GM18508 (cell line): ENCODE results near the gene TENM3.

ENCODE experiments used
- ATAC-seq: cut with Tn5 transposase; IDR thresholded peaks from one replicate; pipeline ENCODE4 v1.9.1; 2021; ENCODE audit warnings: moderate number of reproducible peaks; ENCODE audit not compliant: insufficient read depth, unreplicated experiment

Gene TENM3

DNA sequence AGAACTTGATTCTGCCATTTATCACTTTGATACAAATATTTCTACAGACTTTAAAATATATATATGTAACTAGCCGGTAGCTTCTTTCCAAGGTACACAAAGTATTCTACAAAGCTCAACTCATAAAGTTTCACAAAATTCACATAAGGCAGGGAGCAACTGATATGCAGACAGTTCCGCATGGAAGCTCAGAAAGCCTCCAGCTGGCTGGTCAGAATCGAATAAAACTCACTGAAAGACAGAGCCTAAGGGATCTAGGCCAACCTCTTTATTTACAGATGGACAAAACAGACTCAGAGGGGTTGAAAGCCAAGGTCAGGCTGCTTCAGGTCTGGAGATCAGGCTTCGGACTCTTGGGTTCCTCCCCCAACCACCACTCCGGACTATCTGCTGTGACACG is 543.8 kb downstream of the TENM3 start:
- ATAC-seq, result no peak

- ATAC-seq, result no peak
Measured at GRCh38 chr4:182788201-182788600, 545.0 kb downstream of the TENM3 start.

- ATAC-seq, result no peak
Measured at GRCh38 chr4:182789529-182789928, 546.3 kb downstream of the TENM3 start.

DNA sequence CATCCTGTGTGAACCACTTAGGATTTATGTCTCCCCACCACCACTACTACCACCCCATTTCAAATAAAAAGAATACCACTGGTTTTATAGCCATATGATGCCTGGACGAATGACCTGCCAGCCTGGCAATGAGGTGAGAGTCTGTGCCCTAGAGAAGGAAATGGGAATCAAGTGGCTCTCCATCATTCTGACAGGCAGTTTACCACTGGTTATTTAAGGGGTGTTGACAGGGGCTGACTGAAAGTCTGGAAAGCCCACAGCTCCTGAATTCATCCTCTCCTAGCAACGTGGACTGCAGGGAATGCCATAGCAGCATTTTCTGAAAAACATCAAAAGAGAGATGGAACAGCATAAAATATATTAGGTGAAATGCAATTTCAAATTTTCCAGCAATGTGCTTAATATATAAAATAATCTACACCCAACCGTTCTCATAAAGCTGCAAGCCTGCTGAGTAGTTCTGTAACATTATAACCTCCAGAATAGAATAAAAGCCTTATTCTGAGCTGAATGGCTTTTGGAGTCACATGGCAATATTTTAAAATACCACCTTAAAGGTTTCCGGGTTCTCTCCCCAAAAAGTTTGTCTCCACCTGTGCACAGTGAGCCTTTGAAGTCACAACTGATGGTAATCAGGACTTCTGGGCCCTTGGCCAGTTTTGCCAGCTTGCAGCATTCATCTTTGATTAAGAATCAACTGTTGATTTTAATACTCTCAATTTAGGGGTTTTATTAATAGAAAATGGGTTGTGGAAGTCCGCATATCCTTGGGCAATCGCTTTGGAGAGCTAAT is 552.4 kb downstream of the TENM3 start:
- no peak for ATAC-seq

- ATAC-seq, result no peak
Measured at GRCh38 chr4:182799515-182800215, 556.5 kb downstream of the TENM3 start.

GRCh38 chr4:182800216-182800515 is 557.0 kb downstream of the TENM3 start:
- no peak for ATAC-seq

DNA sequence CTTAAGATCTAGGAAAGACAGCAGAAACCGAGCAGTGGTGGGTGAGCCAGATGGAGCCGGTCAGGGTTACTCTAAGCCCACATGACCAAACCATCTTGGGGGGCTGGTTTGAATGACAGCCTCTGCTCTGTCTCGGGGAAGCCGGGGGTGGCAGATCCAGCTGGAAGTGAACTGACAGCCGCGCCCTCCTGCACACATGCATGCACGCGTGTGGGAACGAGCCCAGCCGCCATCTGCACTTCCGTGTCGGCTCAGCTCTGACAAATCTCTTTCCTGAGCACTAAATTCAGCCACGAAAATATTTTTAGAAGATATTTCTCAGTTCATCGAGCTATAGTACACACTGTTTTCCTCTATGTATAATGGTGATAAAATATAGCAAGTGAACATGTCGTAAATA is 558.4 kb downstream of the TENM3 start:
- ATAC-seq, result no peak

DNA sequence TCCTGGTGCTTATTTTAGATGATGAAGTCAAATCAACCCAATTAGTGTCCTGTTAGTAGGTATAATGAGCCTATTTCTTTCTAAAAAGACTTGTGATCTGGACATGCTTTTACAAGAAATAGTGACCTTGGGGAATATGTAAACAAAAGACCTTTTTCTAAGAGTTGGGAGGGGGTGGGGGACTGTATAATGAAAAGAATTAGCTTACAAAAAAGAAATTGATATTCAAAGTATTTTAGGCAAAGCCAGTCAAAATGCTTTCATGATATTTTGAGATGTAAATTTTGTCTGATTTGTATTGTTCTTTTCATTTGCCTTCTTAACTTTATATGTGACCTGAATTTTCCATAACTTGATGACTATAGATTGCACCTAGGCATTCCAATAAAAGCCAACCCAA is 559.4 kb downstream of the TENM3 start:
- no peak for ATAC-seq

DNA sequence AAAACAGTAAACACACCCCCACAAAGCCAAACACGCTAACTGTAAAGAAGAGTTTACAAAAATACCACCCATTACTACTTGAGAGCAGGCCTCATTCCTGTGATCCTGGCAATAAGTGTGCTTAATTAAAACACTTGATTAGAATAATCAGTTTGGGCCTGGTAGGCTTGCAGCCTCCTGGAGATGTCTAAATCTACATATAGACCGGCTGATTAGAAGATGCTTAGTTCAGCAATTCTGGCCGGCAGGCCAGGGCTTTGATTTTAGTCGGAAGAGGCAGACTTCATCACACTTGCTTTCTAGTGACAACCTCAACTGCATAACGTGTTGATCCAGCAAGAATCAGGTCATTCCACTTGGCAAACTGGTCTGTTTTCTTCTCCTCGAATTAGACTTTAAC is 560.0 kb downstream of the TENM3 start:
- no peak for ATAC-seq

DNA sequence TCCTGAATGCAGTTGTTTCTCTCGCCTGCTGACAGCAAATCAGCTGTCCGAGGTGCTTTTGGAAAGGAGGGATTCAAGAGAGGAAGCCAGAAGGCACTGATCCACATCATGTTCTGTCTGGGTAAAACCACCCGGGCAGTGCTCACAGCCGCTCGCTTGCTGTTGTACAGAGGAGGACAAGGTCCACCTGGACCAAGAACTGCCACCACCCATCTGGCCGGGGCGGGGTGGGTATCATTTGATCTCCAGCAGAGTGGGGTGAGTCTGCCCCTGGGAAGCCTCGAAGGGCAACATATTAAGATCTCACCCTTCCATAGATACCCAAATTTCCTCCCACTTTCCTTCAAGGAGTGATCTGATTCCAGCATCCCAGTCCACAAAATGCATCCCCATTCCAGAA is 560.9 kb downstream of the TENM3 start:
- ATAC-seq, result no peak

- no peak for ATAC-seq
Measured at GRCh38 chr4:182805321-182805720, 562.1 kb downstream of the TENM3 start.

- ATAC-seq, result no peak
Measured at GRCh38 chr4:182805750-182806149, 562.5 kb downstream of the TENM3 start.

DNA sequence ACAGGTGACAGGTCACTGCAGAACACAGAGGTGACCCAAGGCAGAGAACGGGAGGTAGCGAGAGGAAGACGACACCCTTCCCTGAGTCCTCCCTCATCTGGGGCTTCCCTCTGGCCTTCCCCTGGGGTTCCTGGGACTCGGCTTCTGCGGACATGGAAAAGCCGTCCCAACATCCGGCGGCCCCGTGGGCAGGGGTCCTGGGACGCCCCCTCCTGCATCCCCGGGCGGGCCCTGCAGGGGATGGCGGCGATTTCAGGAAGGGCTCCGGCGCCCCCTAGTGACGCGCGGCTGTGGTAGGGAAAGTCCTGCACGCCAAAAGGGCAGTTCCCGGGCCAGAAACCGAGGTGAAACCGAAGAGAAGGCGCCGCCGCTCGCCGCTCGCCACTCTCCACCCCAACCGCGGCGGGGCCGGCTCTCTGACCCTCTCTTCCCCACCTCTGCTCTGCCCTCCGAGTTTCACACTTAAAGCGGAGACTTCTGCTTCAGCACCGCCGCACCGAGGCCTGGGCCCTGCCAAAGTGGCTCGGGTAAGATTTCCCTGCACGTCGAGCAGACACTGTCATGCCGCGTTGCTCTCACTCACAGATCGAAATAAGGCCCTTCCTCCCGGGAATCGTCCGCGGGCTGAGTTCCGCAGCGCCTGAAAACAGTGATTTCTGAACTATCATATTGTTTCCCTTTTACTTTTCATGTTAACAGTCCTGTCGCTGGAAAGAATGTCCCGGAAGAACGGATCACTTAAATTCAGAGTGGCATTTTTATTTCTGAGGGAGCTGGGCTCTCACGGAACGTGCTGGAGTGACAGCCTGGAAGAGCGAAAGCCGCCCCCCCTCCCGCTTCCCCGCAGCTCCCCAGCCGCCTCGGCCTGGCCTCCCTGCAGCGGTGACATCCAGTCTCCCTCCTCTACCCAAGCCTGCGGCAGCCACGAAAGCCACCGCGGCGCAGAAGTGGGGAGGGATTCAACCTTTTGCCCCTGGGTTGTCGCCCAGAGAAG is 563.4 kb downstream of the TENM3 start:
- ATAC-seq, result peak; percentile 32

- no peak for ATAC-seq
Measured at GRCh38 chr4:182807346-182807745, 564.1 kb downstream of the TENM3 start.

- no peak for ATAC-seq
Measured at GRCh38 chr4:182807767-182808548, 564.8 kb downstream of the TENM3 start.

- ATAC-seq, result peak; percentile 92
Measured at GRCh38 chr4:182808673-182809416, 565.6 kb downstream of the TENM3 start.

- peak; percentile 22 for ATAC-seq
Measured at GRCh38 chr4:182809417-182810102, 566.4 kb downstream of the TENM3 start.

DNA sequence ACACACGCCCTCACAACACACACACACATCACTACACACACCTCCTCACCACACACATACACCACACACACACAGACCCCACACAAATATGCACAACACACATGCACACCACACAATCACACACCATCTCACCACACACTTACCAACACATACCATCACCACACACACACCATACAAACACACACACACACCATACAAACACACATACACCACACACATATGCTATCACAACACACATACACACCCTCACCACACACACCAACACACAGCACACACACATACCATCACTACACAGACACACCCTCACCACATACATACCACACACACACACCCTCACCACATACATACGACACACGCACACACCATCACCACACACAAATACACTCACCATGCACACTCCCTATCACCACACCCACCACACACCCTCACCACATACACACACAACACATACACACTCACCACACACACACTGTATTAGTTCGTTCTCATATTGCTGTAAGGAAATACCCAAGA is 567.0 kb downstream of the TENM3 start:
- ATAC-seq, result no peak

DNA sequence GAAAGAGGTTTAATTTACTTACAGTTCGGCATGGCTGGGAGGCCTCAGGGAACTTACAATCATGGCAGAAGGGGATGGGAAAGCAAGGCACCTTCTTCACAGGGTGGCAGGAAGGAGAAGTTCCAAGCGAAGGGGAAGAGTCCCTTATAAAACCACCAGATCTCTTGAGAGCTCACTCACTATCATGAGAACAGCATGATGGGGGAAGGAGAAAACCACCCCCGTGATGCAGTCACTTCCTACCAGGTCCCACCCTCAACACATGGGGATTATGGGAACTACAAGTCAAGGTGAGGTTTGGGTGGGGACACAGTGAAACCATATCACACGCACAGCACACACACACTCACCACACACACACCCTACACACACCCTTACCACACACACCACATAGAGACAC is 569.7 kb downstream of the TENM3 start:
- no peak for ATAC-seq
